Neural crest cell (in vitro differentiated cells): ENCODE measurements around the gene NEURL3. TPM values are rescaled to one million over a fixed set of nuclear protein-coding genes. Genes with fewer than 3 reads are reported as not detected.
A peak's percentile ranks its signal among the peaks of the same experiment; 100 is the strongest.

Experiments
- DNase-seq: peaks from one replicate; pipeline ENCODE4 v3.0.0; 2021; ENCODE audit warnings: low read depth, mixed read lengths, low spot score
- H3K27ac Mint-ChIP-seq: one replicate; pipeline ENCODE4 v1.8.0; 2021; ENCODE audit warnings: mild to moderate bottlenecking, mixed read lengths; ENCODE audit not compliant: unreplicated experiment
- H3K27me3 Mint-ChIP-seq: 2 replicates; pipeline ENCODE4 v1.8.0; 2021; ENCODE audit warnings: low read depth, mild to moderate bottlenecking, mixed read lengths
- H3K36me3 Mint-ChIP-seq: 2 replicates; pipeline ENCODE4 v1.8.0; 2021; ENCODE audit warnings: low read depth, mild to moderate bottlenecking, mixed read lengths
- H3K4me1 Mint-ChIP-seq: 2 replicates; pipeline ENCODE4 v1.8.0; 2021; ENCODE audit warnings: mixed read lengths
- H3K4me3 Mint-ChIP-seq: one replicate; pipeline ENCODE4 v1.8.0; 2021; ENCODE audit warnings: mild to moderate bottlenecking, mixed read lengths
- H3K9me3 Mint-ChIP-seq: 2 replicates; pipeline ENCODE4 v1.8.0; 2021; ENCODE audit warnings: mixed read lengths
- CTCF ChIP-seq: fragments of 200-600 bp; sonication (generic); conservative IDR thresholded peaks from 2 replicates; pipeline ENCODE4 v1.5.0; 2021; ENCODE audit warnings: antibody characterized with exemption, mild to moderate bottlenecking
- total RNA-seq: library from RNA; stranded (reverse); gene quantifications from 2 replicates; pipeline ENCODE4 v1.2.1, GENCODE V29; 2021

The NEURL3 gene
- total RNA-seq, 1 donor from 2014 or later = 0.21 TPM

DNA sequence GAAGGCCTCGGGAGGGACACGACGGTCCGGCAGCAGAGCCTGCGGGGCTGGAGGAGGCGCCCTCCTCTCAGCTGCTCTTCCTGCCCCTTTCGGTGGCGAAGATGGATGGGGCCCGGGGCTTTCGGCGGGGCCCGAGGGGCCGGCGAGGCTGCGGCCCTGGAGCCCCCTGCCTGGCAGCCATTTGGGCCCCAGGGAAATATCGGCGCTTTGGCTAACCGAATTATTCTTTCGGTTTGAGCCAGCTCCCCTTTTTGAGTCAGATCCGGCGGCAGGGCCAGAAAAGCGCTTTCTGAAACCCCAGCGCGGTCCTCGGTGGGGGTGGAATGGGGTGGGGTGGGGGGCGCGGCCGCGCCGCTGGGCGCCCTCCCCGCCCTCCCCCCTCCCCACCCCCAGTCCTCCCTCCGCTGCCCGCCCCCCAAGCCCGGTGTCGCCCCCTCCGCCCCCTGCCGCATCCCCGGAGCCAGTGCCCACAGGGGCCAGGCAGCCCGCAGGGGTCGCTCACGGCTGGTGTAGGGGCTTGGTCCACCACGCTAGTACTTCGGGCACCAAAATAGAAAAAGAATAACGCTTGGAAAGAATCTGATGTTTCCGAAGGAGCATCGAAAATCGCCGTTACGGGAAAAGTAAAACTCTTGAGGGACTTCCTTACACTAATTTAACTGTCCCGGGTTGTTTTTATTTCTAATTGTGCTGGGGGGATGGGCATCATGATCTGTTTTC is 22.3 kb upstream of the NEURL3 start:
- Mint-ChIP-seq H3K27ac (no peak overlapping the region), H3K9me3 (no peaks in the 10 kb centered on the region), H3K36me3 (no peaks in the 10 kb centered on the region), H3K4me1 (peaks cover 18% of the 10 kb centered on the region), H3K27me3 (no peaks in the 10 kb centered on the region), H3K4me3 (peak overlapping the region; percentile 78)
- no peak for TF ChIP-seq CTCF
- DNase-seq = peak; percentile 53

GRCh38 chr2:96526615-96527285 is 21.6 kb upstream of the NEURL3 start:
- Mint-ChIP-seq H3K9me3 (no peaks in the 10 kb centered on the region), H3K4me3 (peak overlapping the region; percentile 69), H3K36me3 (no peaks in the 10 kb centered on the region), H3K27ac (no peak overlapping the region), H3K27me3 (no peaks in the 10 kb centered on the region), H3K4me1 (peaks cover 12% of the 10 kb centered on the region)
- DNase-seq = no peak
- TF ChIP-seq CTCF = no peak

GRCh38 chr2:96526101-96526591 is 21.0 kb upstream of the NEURL3 start:
- Mint-ChIP-seq H3K4me3 (no peak overlapping the region), H3K27me3 (no peaks in the 10 kb centered on the region), H3K36me3 (no peaks in the 10 kb centered on the region), H3K4me1 (peaks cover 12% of the 10 kb centered on the region), H3K27ac (no peak overlapping the region), H3K9me3 (no peaks in the 10 kb centered on the region)
- no peak for TF ChIP-seq CTCF
- no peak for DNase-seq

DNA sequence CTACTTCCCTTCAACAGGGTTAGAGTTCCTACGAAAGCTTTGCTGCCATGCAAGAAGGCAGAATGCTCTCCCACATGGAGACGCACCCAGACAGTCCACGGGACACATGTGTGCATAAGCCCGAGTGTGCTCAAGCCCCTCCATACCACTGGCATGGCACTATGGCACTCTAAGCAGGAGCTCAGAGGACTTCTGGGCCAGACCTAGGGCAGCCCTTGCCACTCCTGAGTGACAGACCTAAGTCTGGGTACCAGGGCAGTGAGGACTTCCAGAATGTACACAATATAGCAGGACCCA is 20.0 kb upstream of the NEURL3 start:
- Mint-ChIP-seq H3K27me3 (no peaks in the 10 kb centered on the region), H3K36me3 (no peaks in the 10 kb centered on the region)

More for the DNA sequence above, 20.0 kb upstream of the NEURL3 start:
- TF ChIP-seq CTCF = no peak
- no peak overlapping the region for H3K27ac Mint-ChIP-seq
- no peak for DNase-seq
- H3K4me1 Mint-ChIP-seq = peaks cover 12% of the 10 kb centered on the region
- no peaks in the 10 kb centered on the region for H3K9me3 Mint-ChIP-seq
- H3K4me3 Mint-ChIP-seq = no peak overlapping the region
